HG02885 (cell line): ENCODE data around the gene CST9L.

Source experiments
- ATAC-seq: cut with Tn5 transposase; IDR thresholded peaks from one replicate; pipeline ENCODE4 v1.9.1; 2021; ENCODE audit warnings: mild to moderate bottlenecking; ENCODE audit not compliant: unreplicated experiment, poor library complexity

The CST9L gene

GRCh38 chr20:23550227-23550626 lies 18.1 kb downstream of the CST9L start:
- no peak for ATAC-seq

- no peak for ATAC-seq
Measured at GRCh38 chr20:23548408-23548807, 19.9 kb downstream of the CST9L start.

GRCh38 chr20:23547613-23548012 lies 20.7 kb downstream of the CST9L start:
- ATAC-seq: no peak

GRCh38 chr20:23546435-23547144 lies 21.7 kb downstream of the CST9L start:
- no peak for ATAC-seq

- ATAC-seq: no peak
Measured at GRCh38 chr20:23544133-23544532, 24.2 kb downstream of the CST9L start.

- ATAC-seq: no peak
Measured at GRCh38 chr20:23542801-23543200, 25.5 kb downstream of the CST9L start.

- no peak for ATAC-seq
Measured at GRCh38 chr20:23541776-23542175, 26.5 kb downstream of the CST9L start.

GRCh38 chr20:23541330-23541729 lies 27.0 kb downstream of the CST9L start:
- ATAC-seq: no peak

GRCh38 chr20:23540624-23541023 lies 27.7 kb downstream of the CST9L start:
- no peak for ATAC-seq

GRCh38 chr20:23537030-23537429 lies 31.3 kb downstream of the CST9L start:
- ATAC-seq: no peak

- no peak for ATAC-seq
Measured at GRCh38 chr20:23536328-23536974, 31.8 kb downstream of the CST9L start.

- no peak for ATAC-seq
Measured at GRCh38 chr20:23534801-23535593, 33.3 kb downstream of the CST9L start.

GRCh38 chr20:23533161-23533560 lies 35.1 kb downstream of the CST9L start:
- no peak for ATAC-seq

- ATAC-seq: no peak
Measured at GRCh38 chr20:23532533-23532932, 35.8 kb downstream of the CST9L start.

GRCh38 chr20:23530937-23531567 lies 37.2 kb downstream of the CST9L start:
- ATAC-seq: peak; percentile 76

GRCh38 chr20:23528867-23529431 lies 39.3 kb downstream of the CST9L start:
- ATAC-seq: no peak

GRCh38 chr20:23526850-23527249 lies 41.4 kb downstream of the CST9L start:
- ATAC-seq: no peak

GRCh38 chr20:23524146-23524545 lies 44.1 kb downstream of the CST9L start:
- ATAC-seq: no peak

- no peak for ATAC-seq
Measured at GRCh38 chr20:23520185-23520584, 48.1 kb downstream of the CST9L start.

GRCh38 chr20:23519556-23519955 lies 48.7 kb downstream of the CST9L start:
- ATAC-seq: no peak
